IPS DF 4.7 (cell line): Measurements from ENCODE around the gene TBCD.

Source experiments
- DNase-seq: peaks from one replicate; pipeline ENCODE4 v3.0.0-alpha.2; 2013; ENCODE audit warnings: low spot score; ENCODE audit errors: extremely low read depth

The TBCD gene

DNA sequence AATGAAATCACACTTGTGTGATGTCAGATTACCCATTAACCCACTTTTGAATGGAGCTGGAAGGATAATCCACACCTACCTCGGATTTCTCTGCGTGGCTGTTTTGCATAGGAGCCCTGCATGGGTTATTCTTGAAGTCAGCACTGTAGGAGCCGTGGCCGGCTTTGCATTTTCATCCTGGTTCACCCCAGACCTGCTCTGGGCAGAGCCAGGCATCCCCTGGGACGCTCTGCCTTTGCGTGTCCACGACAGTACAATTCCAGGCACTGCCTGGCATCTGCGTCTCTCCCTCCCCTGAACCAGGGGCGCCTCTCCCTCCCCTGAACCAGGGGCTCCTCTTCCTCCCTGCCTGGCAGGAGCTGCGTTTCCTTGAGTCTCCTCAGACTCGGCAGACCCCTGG, 117.7 kb downstream of the TBCD start:
- DNase-seq: no peak

DNA sequence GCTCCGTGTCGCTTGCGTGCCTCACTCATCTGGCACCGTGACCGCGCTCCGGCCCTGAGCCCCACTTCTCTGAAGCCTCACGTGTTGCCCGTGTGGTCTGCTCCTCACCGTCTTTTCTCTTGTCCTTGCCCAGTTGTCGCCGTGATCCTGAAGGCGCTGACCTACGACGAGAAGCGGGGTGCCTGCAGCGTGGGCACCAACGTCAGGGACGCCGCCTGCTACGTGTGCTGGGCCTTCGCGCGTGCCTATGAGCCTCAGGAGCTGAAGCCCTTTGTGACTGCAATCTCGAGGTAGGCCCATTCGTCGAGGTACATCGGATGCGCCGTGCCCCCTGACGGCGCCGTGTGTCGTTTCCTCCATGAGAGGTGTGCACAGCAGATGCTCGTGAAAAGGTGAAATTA, 118.2 kb downstream of the TBCD start:
- no peak for DNase-seq

DNA sequence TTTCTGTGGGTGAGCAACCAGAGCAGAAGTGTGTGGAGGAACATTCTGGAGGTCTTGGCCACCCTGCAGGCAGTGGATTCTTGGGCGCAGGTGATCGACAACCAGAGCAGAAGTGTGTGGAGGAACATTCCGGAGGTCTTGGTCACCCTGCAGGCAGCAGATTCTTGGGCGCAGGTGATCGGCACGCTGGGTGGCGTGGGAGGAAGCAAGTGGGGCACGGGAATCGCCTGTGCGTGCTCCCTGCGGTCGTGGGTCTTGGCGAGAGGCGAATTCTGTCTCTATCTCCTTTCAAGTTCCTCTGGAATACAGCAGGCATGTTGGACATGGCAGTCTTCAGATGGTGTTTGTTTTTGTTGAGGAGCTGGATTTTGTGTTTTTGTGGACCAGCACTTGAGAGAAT, 118.7 kb downstream of the TBCD start:
- no peak for DNase-seq

DNA sequence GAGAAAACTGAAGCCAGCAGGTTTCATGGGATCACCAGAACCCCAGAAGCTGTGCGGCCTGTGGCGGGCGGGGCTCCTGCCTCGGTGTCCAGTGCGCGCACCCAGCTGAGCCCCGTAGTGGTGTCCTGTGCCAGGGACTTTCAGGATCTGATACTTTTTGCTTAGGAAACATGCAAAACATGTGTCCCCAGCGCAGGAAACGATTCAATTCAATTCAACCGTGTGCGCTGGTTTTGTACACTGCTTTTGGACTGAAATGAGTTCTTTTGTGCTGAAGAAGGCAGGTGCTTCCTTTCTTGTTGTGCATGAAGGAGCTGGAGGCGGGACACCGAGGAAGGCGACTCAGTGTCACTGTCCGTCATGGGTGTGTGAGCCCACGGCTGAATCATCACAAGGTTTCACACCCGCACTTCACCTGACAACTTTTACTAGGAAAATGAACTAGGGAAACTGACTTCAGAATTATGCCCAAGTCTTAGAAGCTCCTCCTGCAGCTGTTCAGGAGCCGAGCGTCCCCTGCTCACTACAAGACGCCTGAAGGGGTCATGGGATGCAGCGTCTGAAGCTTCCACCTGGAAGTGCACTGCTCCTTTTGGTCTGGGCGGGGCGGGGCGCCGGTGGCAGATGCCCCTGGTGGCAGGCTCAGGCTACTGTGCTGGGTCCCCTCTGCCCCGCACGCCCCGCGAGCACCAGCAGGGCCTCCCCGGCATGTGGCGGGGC, 119.4 kb downstream of the TBCD start:
- DNase-seq: no peak

DNA sequence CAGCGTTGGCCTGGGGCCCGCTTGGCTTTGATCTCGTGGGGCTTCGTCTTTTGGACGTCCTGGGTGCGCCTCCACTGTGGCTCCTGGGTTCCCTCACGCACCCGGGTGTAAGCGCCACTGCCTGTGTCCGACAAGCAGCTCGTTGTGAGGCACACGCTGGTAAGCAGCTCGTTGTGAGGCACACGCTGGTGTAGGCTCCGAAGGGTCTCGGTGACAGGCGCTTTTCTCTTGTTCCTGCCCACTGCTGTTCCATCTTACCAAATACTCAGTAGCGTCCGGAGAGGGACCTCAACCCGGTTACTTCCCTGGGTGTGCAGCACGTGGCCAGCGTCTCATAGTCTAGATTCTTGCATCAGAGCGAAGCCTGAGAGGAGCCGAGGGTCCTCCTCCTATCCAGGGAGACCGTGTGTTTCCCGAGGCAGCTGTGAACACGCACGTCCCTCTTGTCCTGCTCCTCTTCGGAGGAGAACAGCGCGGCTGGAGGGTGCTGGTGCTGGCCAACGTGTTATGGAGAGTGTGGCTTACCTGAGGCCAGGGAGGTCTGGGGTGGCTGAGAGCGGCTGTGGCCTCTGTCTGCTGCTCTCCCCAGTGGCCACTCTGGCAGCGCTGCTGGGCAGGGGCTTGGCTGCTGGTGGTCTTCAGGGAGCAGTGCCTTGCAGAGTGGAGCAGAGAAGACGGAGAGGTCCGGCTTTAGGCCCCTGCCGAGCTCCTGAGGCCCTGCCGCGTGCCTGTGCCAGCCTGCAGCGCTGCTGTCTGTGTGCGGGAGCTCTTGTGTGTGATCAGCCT, 120.1 kb downstream of the TBCD start:
- DNase-seq: no peak

DNA sequence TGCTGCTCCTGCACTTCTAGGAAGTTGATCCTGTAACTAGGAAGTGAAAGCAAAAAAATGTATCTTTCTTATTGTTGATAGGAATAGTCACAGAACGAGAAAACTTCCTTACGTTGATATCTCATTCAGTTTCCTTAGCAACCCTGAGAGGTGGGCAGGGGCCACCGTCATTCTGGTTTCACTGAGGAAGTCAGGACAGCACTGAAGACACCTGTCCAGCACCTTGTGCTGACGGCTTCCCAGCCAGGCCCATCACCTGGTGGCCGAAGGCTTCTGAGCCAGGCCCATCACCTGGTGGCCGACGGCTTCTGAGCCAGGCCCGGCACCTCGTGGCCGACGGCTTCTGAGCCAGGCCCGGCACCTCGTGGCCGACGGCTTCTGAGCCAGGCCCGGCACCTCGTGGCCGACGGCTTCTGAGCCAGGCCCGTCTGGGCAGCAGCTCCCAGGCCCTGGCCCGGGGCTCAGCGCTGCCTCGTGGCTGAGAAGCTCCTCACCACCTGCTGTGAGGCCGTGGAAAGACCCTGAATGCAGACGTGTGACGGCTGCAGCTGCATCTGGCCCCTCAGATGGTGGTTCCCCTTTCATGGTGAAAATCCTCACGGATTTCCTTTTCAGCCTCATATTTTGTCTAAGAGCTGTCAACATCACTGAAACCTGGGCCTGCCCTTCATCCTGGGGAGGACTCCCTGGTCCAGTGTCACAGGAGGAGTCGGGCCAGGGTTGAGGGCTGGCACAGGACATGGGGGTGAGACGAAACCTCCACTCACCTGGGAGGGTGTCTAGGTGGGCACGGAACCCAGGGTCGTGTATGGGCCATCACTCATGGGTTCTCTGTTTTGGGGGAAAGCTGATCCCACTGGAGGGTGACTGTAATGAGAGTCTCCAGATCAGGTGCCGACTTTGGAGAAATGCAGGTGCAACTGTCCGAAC, 121.0 kb downstream of the TBCD start:
- DNase-seq: no peak

DNA sequence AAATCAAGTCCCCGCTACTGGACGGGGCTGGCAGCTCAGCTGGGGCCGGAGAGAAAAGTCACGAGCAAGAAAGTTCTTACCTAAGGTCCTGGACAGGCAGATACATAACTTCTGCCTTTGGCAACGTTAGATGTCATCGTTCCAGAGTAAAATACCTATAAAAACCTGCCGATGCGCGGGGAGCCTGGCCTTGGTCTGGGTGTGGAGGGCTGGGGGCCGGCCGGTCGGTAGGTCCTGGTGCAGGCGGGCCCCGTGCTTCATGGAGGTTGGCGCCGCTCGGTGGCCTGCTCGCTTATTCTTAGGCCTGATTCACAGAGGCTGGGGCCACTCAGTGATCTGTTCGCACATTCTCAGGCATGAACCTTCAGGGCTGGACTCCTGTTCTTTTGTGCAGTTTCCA, 121.7 kb downstream of the TBCD start:
- no peak for DNase-seq

DNA sequence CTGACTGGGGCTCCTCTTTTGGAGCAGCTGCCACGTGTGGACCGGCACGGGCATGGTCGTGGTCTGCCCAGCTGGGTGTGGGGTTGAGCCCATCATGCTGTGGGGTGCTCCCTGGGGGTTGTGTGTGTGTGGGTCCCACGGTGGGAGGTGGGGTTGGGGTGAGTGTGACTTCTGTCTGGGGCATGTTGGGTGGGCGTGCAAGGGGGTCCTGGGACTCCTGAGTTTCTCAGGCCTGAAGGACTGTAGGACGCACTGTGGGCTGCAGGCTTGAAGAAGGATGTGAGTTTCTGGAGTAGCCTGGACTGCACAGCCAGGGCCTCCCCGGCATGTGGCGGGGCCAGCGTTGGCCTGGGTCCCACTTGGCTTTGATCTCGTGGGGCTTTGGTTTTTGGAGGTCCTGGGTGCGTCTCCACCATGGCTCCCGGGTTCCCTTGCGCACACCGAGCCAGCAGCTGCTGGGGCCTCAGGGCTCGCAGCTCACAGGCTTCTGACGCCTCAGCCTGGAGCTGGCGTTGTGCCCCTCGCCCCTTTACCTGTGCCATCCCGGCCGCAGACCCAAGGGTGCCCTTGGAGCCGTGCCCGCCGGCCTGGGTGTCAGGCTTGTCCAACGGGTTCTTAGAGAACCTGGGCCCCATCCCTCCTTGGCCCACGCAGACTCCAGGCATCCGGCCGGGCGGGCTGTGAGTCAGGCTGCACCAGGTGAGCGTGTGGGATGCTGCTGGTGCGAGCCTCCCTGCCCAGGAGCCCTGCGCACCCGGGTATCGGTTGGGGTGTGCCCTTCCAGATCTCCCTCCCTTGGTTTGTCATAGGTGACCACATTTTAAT, 122.4 kb downstream of the TBCD start:
- DNase-seq: no peak

DNA sequence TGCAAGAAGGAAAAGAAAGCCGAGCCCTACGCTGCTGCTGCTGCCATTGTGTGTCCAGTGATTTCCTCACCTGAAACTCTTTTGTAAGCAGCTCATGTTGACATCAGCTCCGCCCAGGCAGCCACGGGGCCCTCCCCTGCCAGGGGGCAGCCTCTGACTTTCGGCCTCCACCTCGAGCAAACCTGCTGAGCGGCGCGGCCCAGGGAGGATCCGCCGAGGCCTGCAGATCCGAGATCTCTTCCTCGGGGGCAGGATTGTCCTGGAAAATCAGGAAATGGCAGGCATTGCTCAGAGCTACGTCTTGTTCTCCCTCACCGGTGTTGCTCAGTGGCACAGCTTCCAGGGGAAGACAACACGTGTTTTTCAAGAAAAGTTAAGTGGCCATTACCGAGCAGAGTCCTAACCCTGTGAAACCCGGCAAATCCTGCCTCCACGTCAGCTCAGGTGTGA, 123.6 kb downstream of the TBCD start:
- no peak for DNase-seq

DNA sequence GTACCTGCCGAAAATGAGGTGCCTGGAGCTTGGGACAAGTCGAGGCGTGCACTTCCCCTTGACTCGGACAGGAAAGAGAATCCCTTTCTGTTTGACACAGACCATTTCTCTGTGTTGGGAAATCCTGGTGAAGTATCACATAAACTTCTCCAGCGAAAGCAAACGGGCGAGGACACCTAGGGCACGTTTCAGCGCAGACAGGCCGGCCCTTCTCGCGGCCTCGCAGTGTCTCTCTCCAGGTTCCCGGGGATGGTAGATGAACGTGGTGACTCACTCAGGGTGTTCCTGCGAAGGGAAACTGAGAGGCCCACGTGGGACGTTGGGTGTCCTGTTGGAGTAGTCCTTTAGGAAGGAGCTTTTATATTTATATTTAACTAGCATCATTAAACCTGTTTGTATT, 124.3 kb downstream of the TBCD start:
- no peak for DNase-seq

DNA sequence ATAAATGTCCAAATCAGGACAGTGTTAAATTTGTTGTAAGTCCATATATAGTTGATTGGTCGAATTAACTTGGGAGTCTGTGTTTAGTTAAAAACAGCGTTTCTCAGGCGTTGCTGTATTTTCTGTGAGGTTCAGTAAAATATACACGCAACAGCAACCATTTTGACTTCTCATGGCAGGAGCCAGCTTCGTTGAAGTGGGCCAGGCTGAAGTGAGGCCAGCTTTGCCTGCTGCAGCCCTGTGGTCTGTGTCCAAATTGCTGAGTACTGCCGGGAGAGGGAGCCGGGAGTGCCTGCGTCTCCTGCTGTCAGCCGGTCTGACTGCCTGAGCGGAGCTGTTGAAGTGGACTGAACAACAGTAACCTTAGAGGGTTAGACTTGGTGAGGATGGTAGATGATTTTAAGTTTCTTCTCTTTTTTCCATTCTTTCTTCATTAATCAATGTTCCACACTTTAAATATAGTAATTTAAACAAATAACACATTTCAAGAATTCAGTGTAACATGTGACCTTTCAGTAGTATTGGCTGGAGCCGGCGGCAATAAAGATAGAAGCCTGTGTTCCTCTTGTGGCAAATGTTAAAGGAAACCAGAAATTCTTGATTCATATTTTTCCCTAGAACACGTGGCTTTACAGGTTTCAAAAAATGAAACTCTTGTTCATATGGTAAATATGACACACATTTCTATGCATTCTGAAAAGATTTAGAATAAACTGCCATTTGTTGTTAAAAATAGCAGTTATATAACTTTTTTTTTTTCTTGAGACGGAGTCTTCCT, 124.9 kb downstream of the TBCD start:
- no peak for DNase-seq

DNA sequence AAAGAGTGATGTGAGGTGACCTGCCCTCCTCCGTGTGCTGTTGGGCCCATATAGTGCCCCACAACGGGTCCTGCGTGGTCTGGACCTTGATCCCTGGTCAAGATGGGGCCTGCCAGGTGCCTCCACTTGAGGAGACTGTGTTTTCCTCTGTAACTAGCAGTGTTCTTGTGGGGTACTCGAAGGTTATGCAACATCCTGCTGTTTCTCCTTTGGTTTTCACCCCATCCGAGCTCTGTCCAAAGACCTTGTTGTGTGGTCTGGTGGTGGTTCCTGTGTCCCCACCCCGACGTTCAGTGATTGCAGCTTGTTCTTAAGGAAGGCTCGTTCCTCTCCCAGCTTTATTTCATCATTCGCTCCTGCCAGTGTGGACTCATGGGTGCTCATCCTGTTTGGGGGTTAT, 126.7 kb downstream of the TBCD start:
- DNase-seq: no peak

DNA sequence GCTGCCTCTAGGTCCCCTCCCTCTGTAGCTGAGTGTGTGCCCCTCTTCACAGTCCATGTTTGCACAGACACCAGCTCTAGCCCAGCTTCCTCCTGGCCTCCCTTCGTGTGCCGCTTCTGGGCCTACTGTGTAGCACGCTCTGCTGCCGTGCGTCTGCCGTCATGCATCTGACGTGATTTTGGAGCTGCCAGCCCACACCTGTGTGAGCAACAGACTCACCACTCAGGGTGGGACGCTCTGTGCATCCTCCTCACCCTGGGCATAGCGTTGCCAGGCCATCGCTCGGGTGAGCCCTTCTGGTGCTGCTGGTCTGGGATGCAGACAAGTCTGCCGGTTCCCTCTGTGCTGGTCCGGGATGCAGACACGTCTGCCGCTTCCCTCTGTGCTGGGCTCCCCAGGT, 127.4 kb downstream of the TBCD start:
- no peak for DNase-seq

DNA sequence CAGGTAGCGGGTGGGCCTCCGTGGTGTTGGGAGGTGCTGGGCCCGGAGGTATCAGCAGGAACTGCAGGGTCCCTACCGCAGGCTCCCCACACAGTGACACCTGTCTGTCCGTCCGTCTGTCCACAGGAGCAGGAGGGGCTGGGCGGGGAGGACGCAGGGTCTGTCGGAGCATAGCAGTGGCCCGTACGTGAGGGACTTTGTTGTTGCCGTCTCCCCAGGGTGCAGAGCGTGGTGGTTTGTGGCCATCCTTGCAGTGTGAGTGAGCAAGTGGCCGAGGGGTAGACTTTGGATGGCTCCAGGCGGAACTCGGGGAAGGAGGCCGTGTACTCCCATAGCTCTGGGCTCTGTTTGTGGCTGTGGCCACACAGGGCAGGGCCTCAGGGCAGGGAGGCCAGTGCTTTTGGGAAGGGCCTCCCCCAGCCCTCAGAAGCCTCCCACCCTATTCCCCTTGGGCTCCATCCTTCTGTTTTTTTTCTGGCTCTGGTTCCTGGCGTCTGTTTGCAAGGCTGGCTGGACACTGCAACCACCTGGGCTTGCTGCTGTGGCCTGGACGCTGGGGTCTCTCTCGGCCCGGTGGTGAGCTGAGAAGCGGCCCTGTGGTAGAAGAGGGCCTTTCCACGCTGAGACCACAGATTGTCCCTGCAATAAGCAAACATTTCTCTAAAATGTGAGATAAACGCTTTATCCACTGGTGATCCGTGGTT, 128.9 kb downstream of the TBCD start:
- DNase-seq: no peak

DNA sequence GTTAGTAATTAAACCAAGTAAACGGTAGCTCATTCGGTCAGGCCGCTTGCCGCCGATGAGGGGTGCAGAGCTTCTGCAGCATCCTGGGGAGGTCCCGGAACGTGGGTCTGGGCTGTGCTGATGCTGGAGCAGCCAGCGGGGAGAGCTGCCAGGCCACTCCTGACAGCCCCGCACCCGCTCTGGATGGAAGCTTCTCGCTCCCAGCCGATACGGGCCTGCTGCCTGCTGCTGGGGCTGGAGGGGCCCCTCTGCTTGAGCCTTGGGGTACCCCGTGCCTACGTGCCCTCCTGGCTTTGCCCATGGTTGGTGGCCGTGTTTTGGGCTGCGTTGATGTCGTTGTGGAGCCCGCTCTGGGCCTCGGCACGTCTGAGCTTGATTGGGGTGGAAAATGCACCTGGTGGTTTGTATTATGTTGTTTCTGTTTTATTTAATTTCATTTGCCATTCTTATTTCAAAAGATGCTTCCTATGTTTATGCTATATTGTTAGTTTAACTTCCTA, 129.5 kb downstream of the TBCD start:
- no peak for DNase-seq

DNA sequence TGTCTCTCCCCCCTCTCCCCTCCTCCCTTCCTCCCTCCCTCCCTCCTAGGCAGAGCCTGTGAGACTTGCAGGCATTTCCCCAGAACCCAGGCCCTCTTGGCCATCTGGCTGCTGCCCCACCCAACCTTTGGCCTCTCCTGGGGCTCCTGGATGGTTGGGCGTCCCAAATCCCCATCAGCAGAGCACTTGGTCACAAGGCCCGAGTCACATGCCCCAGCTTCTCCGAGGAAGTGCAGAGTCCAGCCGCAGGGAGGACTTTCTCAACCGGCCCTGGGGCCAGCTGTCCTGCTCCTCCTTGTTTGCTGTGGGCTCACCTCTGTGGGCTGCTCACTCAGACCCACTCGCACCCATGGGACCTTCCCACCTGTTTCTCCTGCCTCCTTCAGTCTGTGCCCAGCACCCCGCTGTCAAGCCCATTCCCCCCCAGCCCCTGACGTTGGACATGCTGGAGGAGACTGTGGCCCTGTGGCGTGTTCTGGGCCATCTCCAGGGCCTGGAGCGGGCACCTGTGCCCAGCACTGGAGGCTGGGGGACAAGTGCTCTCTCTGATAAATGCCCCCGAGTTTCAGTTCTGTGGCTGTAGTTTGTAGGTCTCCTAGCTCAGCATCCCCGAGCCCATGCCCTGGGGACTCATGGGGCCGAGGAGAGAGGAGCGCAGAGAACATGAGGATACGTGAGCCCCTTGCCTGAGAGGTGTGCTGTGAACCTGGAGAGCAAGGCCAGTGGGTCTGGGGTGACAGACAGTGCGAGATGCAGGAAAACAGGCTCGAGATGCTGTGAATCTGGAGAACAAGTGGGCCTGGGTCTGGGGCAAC, 130.2 kb downstream of the TBCD start:
- no peak for DNase-seq

DNA sequence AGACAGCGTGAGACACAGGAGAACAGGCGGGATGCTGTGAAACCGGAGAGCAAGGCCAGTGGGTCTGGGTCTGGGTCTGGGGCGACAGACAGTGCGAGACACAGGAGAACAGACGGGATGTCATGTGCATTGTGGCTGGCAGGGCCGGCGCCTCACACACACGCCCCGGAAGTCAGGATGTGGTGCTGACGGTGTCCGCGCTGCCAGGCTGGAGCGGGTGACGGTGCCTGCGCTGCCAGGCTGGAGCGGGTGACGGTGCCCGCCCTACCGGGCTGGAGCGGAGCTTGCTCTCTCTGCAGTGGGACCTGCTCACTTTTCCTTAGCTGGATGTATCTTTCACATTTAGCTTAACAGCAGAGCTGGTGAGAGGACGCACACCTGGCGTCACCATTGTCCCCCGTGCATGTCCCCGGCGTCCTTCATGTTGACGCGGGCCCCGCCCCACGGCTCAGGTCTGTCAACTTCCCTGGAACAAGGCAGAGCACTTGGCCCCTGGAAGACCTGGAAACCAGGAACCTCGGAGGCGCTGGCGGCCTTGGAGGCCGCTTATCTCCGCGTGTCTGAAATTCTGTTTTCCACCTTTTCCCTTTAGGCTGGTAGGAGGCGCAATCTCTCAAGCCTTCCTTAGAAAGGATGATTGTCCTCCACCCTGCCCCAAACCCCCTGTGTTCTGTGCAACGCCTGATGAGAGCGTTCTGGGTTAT, 131.0 kb downstream of the TBCD start:
- DNase-seq: no peak
